A549 (cell line): ENCODE results near the gene KCTD15. TPM values are rescaled to one million over a fixed set of nuclear protein-coding genes. Genes with fewer than 3 reads are reported as not detected.

Source experiments
- ATAC-seq, 2 experiments: fragments of 200-7000 bp in 1 of 2; fragments of >200 bp in 1 of 2; cut with Nextera tagmentation in 1 of 2; cut with Tn5 transposase in 1 of 2; 3 replicates each; pipeline versions ENCODE4 v1.8.0 to v1.9.1; 2018 to 2020; ENCODE audit warnings: mild to moderate bottlenecking in 1 of 2, moderate library complexity in 1 of 2
- CTCF ChIA-PET: fragments of 300-600 bp; sonication (Branson Sonifier 250); formaldehyde crosslinking; extraction: SDS; loops from one replicate; lab custom pipeline; 2021; ENCODE audit warnings: antibody characterized with exemption, inconsistent platforms; lab: Yijun Ruan, JAX
- POLR2A ChIA-PET: fragments of 350-600 bp; formaldehyde crosslinking; extraction: SDS; loops from one replicate; lab custom pipeline; 2021; ENCODE audit warnings: antibody characterized with exemption, inconsistent platforms; lab: Yijun Ruan, JAX
- DNase-seq, 2 experiments: peaks; one replicate each; pipeline versions ENCODE4 v3.0.0 to v3.0.0-alpha.2; 2011 to 2016; ENCODE audit warnings: low read depth in 1 of 2, low spot score in 1 of 2
- FAIRE-seq: peaks from 2 replicates; lab custom pipeline; 2011; peaks lifted over from hg19 to GRCh38; lab: Jason Lieb, UNC
- H3K27ac ChIP-seq, 2 experiments: fragments of >200 bp; sonication (Bioruptor Twin); formaldehyde crosslinking; 3 replicates each; pipeline ENCODE4 v1.5.1; 2016 to 2017
- H3K4me1 ChIP-seq: fragments of >200 bp; sonication (Bioruptor Twin); formaldehyde crosslinking; 3 replicates; pipeline ENCODE4 v1.6.1; 2016
- H3K4me2 ChIP-seq: fragments of >200 bp; sonication (Bioruptor Twin); formaldehyde crosslinking; 3 replicates; pipeline ENCODE4 v1.6.1; 2016
- H3K4me3 ChIP-seq: fragments of >200 bp; sonication (Bioruptor Twin); formaldehyde crosslinking; 3 replicates; pipeline ENCODE4 v1.5.1; 2016
- H3K9me3 ChIP-seq: fragments of >200 bp; sonication (Bioruptor Twin); formaldehyde crosslinking; 3 replicates; pipeline ENCODE4 v1.6.1; 2016
- BCL3 ChIP-seq: fragments of >200 bp; sonication (Bioruptor Twin); formaldehyde crosslinking; IDR thresholded peaks from 3 replicates; pipeline ENCODE4 v1.6.1; 2016
- BHLHE40 ChIP-seq: IDR thresholded peaks from 2 replicates; pipeline ENCODE4 v1.6.1; 2012; ENCODE audit warnings: low read depth, low read length, inconsistent platforms
- CEBPB ChIP-seq, 2 experiments: fragments of >200 bp in 1 of 2; sonication (Bioruptor Twin) in 1 of 2; formaldehyde crosslinking in 1 of 2; IDR thresholded peaks; 2 replicates each; pipeline ENCODE4 v1.6.1; 2012 to 2016
- CHD2 ChIP-seq: fragments of 150-350 bp; IDR thresholded peaks from 2 replicates; pipeline ENCODE4 v1.6.1; 2014; ENCODE audit warnings: low read length; ENCODE audit not compliant: partially characterized antibody
- CTCF ChIP-seq: fragments of >200 bp; sonication (Bioruptor Twin); formaldehyde crosslinking; IDR thresholded peaks from 3 replicates; pipeline ENCODE4 v1.5.1; 2016
- EHMT2 ChIP-seq: fragments of 200-600 bp; sonication (generic); IDR thresholded peaks from 2 replicates; pipeline ENCODE4 v1.6.1; 2016; ENCODE audit warnings: antibody characterized with exemption, low read depth, mild to moderate bottlenecking, moderate library complexity
- EP300 ChIP-seq, 2 experiments: fragments of >200 bp; sonication (Bioruptor Twin); formaldehyde crosslinking; IDR thresholded peaks; 2 replicates in 1 of 2; 3 replicates in 1 of 2; pipeline ENCODE4 v1.6.1; 2016 to 2017
- FOSL2 ChIP-seq, 2 experiments: fragments of 450-650 bp in 1 of 2; fragments of >200 bp in 1 of 2; sonication (Bioruptor Twin) in 1 of 2; formaldehyde crosslinking; IDR thresholded peaks; 2 replicates each; pipeline versions ENCODE4 v1.5.0 to v1.6.1; 2016 to 2020; ENCODE audit warnings: mild to moderate bottlenecking in 1 of 2, moderate library complexity in 1 of 2
- HEYL ChIP-seq: fragments of 250-450 bp; sonication (Bioruptor Pico); IDR thresholded peaks from 2 replicates; pipeline ENCODE4 v1.8.0; 2021; ENCODE audit warnings: mild to moderate bottlenecking, moderate library complexity
- HMGXB4 ChIP-seq: fragments of 250-450 bp; sonication (Bioruptor Pico); IDR thresholded peaks from 2 replicates; pipeline ENCODE4 v1.5.0; 2021; ENCODE audit warnings: mild to moderate bottlenecking, moderate library complexity, borderline replicate concordance
- HOXB13 ChIP-seq: fragments of 250-450 bp; sonication (Bioruptor Pico); IDR thresholded peaks from 2 replicates; pipeline ENCODE4 v1.5.0; 2020; ENCODE audit warnings: low read depth, mild to moderate bottlenecking, moderate library complexity
- KDM5A ChIP-seq: fragments of 200-600 bp; sonication (generic); IDR thresholded peaks from 2 replicates; pipeline ENCODE4 v1.6.1; 2016; ENCODE audit warnings: antibody characterized with exemption, mild to moderate bottlenecking
- MAFK ChIP-seq: fragments of 450-650 bp; IDR thresholded peaks from 2 replicates; pipeline ENCODE4 v1.6.1; 2014; ENCODE audit not compliant: partially characterized antibody
- NFE2L2 ChIP-seq: fragments of 150-350 bp; conservative IDR thresholded peaks from 2 replicates; pipeline ENCODE4 v1.6.1; 2014; ENCODE audit warnings: low read length
- NPAS2 ChIP-seq: fragments of 250-450 bp; sonication (Bioruptor Pico); IDR thresholded peaks from 2 replicates; pipeline ENCODE4 v1.8.0; 2022; ENCODE audit warnings: mild to moderate bottlenecking, moderate library complexity, borderline replicate concordance
- NR3C1 ChIP-seq: fragments of >200 bp; sonication (Bioruptor Twin); formaldehyde crosslinking; IDR thresholded peaks from 3 replicates; pipeline ENCODE4 v1.6.1; 2017
- TP53 ChIP-seq: fragments of 250-450 bp; sonication (Bioruptor Pico); IDR thresholded peaks from 2 replicates; pipeline ENCODE4 v1.5.0; 2021; ENCODE audit warnings: mild to moderate bottlenecking, moderate library complexity
- ZC3H11A ChIP-seq: fragments of 450-650 bp; IDR thresholded peaks from 2 replicates; pipeline ENCODE4 v1.6.1; 2014; ENCODE audit warnings: antibody characterized with exemption, mild to moderate bottlenecking
- ZSCAN20 ChIP-seq: fragments of 250-450 bp; sonication (Bioruptor Pico); IDR thresholded peaks from 2 replicates; pipeline ENCODE4 v1.8.0; 2022; ENCODE audit warnings: mild to moderate bottlenecking, moderate library complexity
- WGBS: methylation state at CpG from one replicate; pipeline ENCODE4 v1.1.6; 2017; ENCODE audit errors: missing lambda C conversion rate; 5-methylcytosine and 5-hydroxymethylcytosine counted together
- polyA plus RNA-seq, 4 experiments: library from polyadenylated mRNA; depleted of rRNA in 3 of 4; stranded (reverse); fragments of >200 nt; fragmentation: RNase III in 1 of 4; extraction: RNeasy Plus Mini Kit Qiagen cat#74134 plus additional on column Dnase treatment in 1 of 4; gene quantifications; 2 replicates in 3 of 4; 3 replicates in 1 of 4; pipeline ENCODE4 v1.2.3, GENCODE V29; 2011 to 2017

KCTD15 gene
- polyA plus RNA-seq, 2 of the 4 experiments (the other 2 are of a cell fraction): 54.0 to 56.5 TPM

DNA sequence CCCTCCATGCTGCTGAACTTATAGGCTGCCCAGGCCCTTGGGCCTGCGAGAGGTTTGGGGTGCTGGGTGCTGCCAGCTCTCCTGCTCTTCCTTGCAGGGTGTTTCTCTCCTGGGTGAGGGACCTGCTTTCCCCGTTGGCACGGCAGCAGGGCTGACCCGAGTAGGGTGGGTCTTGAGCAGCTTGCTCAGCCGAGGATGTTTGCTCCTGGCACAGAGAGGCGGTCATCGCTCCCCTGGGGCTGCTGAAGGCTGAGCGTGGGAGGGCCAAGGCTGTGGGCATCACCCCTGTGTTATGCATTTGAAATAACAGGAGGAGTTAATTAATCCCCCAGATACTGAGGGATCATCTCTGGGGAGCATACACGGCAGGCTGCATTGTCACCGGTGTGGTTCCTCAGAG is 5.3 kb downstream of the KCTD15 start:
- Histone ChIP-seq H3K4me3 (no peak overlapping the region), H3K4me1 (peaks cover 75% of the 10 kb centered on the region), H3K27ac (peak overlapping the region in 1 of 2 experiments; percentile 90; a peak in 3 of 6 replicates), H3K4me2 (peak overlapping the region; percentile 5; the same call in 1 of the 3 replicates), H3K9me3 (no peaks in the 10 kb centered on the region)
- TF ChIP-seq EP300 (IDR thresholded peaks at IDR 0.05) (0 out of 5 replicates have a peak, but pooled peaks of 1 of the 2 experiments have one; percentile 21), HMGXB4 (CRISPR knock-in tag) (no peak)
- CTCF ChIA-PET: interaction anchor here (1.1 to 5.0 kb wide), 5 partner anchors 22 to 295 kb away, joined by 3 to 39 read pairs (median 7); no protein-coding TSS in a partner anchor
- POLR2A ChIA-PET: interaction anchor here (0.5 kb wide), 1 partner anchor 333 kb away, joined by 3 read pairs; no protein-coding TSS in a partner anchor
- DNase-seq (no peak), FAIRE-seq (no peak), ATAC-seq (no peak)
- WGBS: 73% methylated on average over 10 of the region's 10 CpGs

GRCh38 chr19:33802801-33803200 is 6.1 kb downstream of the KCTD15 start:
- WGBS: 94% methylated on average over 1 of the region's 1 CpG
- peak overlapping the region; percentile 57; the same call in 1 of the 3 replicates for H3K4me2 ChIP-seq
- no peak for DNase-seq
- FAIRE-seq: no peak
- TF ChIP-seq BCL3 (0 out of 3 replicates have a peak, but pooled peaks have one; percentile 22), MAFK (no peak)
- TF ChIP-seq, all 56 proteins: peak for 1
- ChIA-PET CTCF (interaction anchor here (0.9 to 5.0 kb wide), 5 partner anchors 8 to 28 kb away, joined by 3 to 48 read pairs (median 3); no protein-coding TSS in a partner anchor), POLR2A (no interaction called here)
- Histone ChIP-seq H3K9me3 (no peaks in the 10 kb centered on the region), H3K4me1 (peaks cover 80% of the 10 kb centered on the region), H3K27ac (peak overlapping the region; percentile 88 to 90; a peak in 5 of 6 replicates), H3K4me3 (no peak overlapping the region)
- no peak for ATAC-seq

DNA sequence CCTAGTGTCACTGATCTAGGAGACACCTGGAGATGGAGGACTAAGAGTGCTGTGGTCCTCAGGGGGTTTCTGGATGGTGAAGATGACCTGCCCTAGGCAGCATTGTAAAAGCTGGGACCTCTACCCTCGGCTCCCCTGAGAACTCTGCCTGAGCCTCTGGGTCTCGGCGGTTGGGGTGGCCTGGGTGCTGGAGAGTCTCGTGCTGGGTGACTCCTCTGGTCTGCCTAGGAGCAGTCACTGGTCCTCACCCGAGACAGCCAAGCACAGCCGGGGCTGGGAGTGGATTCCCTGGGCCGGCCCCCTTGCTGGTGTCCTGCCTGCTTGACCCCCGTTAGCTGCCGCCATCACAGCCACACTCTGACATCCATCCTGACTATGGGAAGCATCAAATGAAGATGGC is 6.7 kb downstream of the KCTD15 start:
- H3K9me3 ChIP-seq: no peaks in the 10 kb centered on the region

DNA sequence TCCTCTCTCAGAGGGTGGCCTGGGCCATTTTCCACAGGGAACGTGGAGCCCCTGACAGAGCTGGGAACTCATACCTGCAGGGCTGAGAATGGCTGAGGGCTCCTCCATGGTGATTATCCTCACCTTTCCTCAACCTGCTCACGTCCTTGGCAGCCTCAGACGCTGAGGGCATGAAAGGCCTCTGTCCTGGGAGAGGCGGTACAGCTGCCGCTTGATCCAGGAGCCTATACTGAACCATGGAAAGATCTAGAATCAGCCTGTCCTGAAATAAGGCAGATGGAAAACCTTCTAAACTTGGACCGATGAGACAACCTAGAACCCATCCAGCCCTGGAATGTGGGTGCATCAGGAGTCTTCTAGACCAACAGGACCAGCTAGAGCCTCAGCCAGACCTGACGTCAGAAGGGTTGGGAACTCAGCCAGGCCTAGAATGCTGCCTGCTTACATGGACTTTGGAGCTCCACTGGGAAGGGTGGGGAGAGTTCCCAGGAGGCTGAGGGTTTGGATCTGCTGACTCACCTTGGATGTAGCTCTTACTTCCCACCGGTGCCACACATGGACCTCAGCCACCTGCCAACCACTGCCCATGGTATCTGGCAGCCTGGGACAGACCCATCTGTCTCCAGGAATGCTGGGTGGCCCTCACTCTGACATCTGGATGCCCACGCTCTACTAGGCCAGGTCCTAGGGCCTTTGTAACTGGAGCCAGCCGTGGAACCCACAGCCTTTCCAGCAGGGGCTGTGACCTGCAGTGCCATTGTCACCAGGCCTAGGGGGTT is 7.5 kb downstream of the KCTD15 start:
- H3K4me1 ChIP-seq: peaks cover 77% of the 10 kb centered on the region
- H3K9me3 ChIP-seq: no peaks in the 10 kb centered on the region
- ChIA-PET CTCF (interaction anchor here (0.7 to 5.0 kb wide), 16 partner anchors 8 to 398 kb away, joined by 3 to 48 read pairs (median 4); no protein-coding TSS in a partner anchor), POLR2A (interaction anchor here (0.6 to 1.7 kb wide), 7 partner anchors 8 to 330 kb away, joined by 3 to 9 read pairs (median 4); partner anchors contain the start of gene KCTD15)
- no peak overlapping the region for H3K4me3 ChIP-seq
- ATAC-seq (peak; percentile 76 to 86), FAIRE-seq (peak; percentile 99), DNase-seq (peak; percentile 96 to 99)
- WGBS: 59% methylated on average over 10 of the region's 10 CpGs
- peak overlapping the region; percentile 57 for H3K4me2 ChIP-seq
- peak overlapping the region; percentile 88 to 90 for H3K27ac ChIP-seq
- no peak for TF ChIP-seq ZSCAN20 (CRISPR knock-in tag)
- TF ChIP-seq NFE2L2: peak; percentile 76
- TF ChIP-seq EHMT2: no peak
- TF ChIP-seq ZC3H11A: no peak
- peak; percentile 89; the same call in 1 of the 2 replicates for TF ChIP-seq HOXB13 (CRISPR knock-in tag)
- TF ChIP-seq KDM5A: no peak
- no peak for TF ChIP-seq NR3C1
- TF ChIP-seq BHLHE40: no peak
- TF ChIP-seq CTCF: no peak
- TF ChIP-seq TP53 (CRISPR knock-in tag): no peak
- no peak for TF ChIP-seq CHD2
- no peak for TF ChIP-seq NPAS2
- TF ChIP-seq CEBPB (IDR thresholded peaks at IDR 0.05): no peak
- TF ChIP-seq HEYL: peak; percentile 84
- TF ChIP-seq FOSL2 (IDR thresholded peaks at IDR 0.05): no peak
- peak; percentile 72 for TF ChIP-seq FOSL2 (CRISPR knock-in tag; IDR thresholded peaks at IDR 0.05)

More for the DNA sequence above, 6.7 kb downstream of the KCTD15 start:
- ChIA-PET POLR2A (interaction anchor here (1.3 to 1.7 kb wide), 2 partner anchors 8 to 16 kb away, joined by 6 to 9 read pairs; no protein-coding TSS in a partner anchor), CTCF (interaction anchor here (0.7 to 5.0 kb wide), 11 partner anchors 7 to 589 kb away, joined by 3 to 48 read pairs (median 3); no protein-coding TSS in a partner anchor)
- Histone ChIP-seq H3K4me2 (peak overlapping the region; percentile 57), H3K4me1 (peaks cover 80% of the 10 kb centered on the region)
- ATAC-seq (no peak), DNase-seq (no peak), FAIRE-seq (no peak)
- TF ChIP-seq NPAS2: no peak
- TF ChIP-seq NFE2L2: no peak
- TF ChIP-seq, all 56 proteins: peak for 0
- 91% methylated on average over 9 of the region's 9 CpGs for WGBS
- Histone ChIP-seq H3K27ac (peak overlapping the region; percentile 88 to 90), H3K4me3 (no peak overlapping the region)
